Measurements from ENCODE around the gene TOGARAM2.

The TOGARAM2 gene

DNA sequence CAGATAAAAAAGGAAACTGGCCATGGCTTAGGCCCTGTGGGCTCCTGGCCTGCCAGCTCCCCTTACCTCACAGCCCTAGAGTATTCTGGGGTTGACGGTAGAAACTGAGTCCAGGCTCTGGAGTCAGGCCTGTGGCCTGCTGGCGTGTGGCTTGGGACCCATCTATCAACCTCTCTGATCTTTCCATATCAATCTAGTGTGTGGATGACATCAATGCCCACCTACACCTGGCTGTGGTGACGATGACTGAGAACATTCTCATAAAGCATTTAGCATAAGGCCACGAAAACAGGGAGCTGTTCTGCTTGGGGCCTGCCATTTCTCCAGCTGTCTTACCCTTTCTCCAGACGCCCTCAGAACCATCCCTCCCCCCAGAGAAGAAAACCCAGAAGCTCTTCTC, 75.4 kb downstream of the TOGARAM2 start:
- DNase-seq: no peak

DNA sequence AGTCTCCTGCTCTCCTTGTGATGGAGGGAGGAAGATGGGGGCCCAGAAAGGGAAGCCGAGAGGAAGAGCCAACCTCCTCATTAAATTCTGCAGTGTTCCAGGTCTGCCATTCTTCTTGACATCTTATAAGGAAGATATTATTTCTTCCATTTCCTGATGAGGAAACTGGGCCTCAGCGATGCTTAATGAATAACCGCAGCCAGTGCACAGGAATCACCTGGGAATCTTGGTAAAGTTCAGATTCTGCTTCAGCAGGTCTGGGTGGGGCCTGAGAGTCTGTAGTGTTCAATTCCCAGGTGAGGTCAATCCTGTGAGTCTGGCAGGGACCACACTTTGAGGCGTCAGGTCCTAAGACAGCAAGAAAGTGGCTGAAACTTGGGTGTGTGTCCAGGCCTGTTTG, 75.9 kb downstream of the TOGARAM2 start:
- DNase-seq: no peak

DNA sequence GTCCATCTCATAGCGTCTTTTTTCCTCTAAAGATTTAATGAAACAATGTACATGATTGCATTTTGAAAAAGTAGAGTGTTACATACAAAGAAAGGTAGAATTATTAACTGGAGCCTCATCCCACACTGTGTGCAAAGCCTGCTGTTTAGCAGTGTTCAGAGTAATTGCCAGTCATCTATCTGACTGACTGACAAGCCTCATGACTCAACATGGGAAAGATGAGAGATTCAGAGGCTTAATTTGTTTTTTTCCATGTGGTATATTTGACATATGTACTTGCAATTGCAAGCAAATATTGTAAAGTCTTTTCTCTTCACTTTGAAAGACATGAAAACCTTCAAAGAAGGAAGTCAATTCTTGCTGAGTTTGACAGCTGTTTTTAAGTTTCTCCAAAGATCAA, 78.5 kb downstream of the TOGARAM2 start:
- DNase-seq: no peak

DNA sequence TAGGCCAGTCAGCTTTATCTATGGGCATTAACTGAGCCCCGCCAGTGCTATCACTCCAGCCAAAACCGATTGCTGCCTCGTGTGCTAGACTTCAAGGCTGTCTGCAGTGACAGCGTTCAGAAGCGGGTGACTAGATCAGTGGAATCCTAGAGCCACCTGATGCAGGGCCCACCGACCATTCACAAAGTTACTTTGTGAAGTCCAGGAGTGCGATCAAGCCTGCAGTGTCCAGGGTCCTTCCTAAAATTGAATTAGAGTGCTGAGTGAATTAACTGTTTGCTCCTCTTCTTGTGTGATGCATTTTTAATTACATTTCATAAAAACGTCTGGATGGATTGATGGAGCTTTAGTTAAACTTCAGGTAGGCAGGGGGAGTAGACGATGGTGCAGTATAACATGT, 79.3 kb downstream of the TOGARAM2 start:
- DNase-seq: no peak

DNA sequence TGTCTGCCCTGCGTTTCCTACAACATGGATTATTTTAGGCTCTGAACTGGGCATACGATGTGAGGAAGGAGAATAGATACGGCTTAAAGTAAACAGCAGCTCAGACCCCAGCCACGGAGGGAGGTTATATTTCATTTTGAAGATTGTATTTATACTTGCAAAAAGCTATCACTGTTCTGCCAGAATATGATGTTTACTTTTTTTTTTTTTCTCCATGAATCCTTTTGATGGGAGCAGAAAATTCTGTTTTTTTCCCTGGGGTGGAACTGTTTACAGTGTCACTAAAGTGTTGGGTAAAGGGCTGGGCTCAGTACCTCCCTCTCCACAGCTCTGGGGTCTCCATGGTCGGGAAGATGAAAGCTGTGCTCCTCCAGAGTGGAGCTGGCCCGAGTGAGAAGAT, 80.1 kb downstream of the TOGARAM2 start:
- no peak for DNase-seq

DNA sequence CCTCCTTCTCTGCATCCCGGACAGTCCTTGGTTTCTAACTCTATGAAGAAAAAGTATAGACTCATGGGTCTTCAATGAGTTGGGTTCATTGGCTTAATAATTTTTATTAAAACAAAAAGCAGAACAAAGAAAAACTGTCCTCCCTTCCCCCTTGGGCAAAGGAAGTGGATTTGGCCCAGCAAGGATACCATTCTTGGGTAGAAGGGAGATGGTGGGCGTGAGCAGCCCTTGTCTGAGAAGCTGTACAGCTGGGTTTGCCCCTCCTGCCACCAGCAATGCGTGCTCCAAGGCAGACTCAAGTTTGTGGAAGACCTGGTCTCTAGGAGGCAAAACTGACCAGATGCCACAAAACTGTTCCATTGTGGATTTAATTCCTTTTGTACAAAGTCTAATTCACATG, 80.5 kb downstream of the TOGARAM2 start:
- DNase-seq: no peak

DNA sequence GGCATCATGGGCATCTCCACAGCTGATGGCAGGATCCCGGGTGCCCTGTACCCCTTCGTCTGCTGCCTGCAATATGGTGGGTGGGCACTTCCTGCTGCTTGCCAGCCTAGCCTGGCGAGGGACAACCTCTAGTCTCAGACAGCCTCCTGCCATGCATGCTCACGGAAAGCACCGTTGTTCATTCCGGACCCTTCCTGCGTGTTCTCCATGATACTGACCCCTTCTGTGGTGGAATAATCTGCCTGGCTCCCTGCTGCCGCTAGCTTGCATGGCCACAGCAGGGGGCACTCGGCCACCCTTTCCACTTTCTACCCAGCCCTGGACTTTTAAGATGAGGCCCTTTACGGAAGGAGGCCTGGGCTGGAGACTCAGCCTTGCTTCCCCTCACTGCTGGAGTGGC, 81.3 kb downstream of the TOGARAM2 start:
- no peak for DNase-seq

DNA sequence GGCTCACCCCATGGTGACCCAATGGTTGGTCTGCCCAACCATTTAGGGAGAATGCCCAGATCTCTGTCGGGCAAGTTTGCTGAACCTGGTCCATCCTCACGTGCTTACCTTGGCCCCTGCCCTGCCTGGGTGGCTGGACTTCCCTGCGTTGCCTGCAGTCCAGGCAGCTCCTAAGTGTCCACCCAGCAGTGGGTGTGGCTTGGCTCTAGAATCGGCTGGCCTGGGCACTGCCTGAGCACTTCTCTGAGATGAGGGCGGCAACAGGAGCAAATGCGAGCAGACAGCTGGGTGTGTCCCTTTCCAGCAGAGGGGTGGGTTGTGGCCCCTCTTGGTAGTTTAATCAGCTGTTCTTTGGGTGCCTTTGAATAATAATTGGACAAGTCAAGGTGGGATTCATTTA, 82.0 kb downstream of the TOGARAM2 start:
- no peak for DNase-seq

DNA sequence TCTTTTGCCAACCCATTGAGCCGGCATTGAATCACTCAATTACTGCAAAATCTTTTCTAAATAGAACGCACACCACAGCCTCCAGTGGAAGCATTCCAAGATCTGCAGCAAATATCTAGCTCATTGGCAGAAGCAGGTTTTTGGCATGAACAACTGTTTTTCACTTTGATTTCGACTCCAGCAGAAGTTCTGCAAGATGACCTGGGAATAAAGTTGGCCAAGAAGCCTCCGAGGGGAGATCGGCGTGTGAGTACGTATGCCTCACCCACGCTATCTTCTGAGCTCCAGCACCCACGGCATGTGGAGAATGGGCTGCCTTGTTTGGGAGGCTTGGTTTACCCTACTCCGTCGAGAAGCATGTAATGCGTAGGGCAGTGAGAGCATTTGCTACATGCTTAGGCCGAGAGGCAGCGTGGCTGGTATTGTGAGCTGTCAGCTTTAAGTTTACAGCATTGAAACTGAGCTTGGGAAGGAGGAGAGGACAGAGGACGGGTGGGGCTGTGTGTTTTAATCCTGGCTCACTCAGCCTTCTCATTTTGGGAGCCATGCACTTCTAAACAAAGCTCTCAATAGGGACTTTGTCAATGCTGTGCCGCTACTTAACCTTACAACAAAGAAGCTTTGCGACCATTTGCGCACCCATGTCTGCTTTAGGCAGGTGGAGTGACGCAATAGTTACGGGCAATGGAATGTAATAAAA, 82.7 kb downstream of the TOGARAM2 start:
- no peak for DNase-seq

DNA sequence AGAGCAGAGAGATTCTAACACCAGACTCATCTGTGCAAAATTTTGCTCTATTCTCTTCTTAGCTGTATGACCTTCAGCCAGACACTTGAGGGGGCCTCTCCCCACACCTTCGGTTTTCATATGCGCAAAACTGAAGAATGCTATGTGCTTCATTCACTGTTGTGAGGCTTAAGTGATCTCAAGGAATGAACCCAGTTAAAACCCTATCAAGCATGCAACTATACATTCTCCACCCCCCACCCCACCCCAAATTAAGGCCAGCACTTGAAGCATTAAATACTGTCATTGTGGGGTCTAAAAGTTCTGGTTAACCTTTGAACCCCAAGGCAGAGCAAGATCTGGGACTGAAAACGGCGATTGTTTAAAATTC, 83.2 kb downstream of the TOGARAM2 start:
- DNase-seq: no peak

DNA sequence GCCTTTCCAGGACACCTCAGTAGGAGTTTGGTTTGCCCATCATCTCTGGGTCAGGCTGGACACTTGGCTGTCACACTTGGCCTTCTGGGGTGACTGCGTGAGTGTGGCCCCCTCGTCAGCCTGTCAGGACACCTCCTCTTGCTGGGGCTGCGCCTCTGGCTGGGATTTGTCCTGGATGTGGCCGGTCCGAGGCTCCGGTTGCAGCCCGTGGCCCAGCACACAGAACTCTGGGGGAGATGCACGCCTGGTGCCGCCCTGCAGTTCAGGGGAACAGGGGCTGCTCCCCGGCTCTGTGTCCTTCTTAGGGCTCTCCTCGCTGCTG, 83.6 kb downstream of the TOGARAM2 start:
- DNase-seq: no peak

DNA sequence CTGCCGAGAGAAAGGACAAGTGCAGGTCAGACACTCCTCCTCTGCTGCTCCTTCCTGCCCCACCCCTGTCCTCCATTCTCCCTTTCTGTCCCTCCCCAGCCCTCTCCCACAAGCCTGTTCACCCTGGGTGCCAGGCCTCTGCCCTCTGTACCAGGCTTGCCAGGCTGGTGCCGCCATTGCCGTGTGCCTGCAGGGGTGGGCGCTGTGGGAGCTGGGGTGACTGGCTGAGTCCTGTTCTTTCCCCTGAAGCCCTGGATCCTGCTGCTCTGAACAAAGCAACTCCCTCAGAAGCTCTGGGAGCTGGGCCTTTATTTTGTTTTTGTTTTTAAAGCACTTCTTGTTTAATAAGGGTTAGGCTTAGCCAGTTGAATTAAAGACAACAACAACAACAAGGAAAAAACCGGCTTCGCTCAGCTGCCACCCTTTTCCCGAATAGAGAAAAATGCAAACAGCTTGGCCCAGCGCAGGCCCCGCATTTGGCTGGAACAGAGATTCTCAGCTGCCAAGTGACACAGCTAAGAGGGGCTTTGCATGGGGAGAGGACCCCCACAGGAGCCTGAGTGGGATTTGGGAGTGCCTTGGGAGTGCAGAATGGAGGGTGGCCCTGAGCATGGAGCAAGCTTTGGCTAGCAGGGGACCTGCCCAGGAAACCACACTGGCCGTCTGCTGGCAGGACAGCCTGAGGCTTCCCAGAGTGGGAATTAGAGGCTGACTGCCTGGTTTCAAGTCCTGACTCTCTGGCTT, 84.1 kb downstream of the TOGARAM2 start:
- no peak for DNase-seq

DNA sequence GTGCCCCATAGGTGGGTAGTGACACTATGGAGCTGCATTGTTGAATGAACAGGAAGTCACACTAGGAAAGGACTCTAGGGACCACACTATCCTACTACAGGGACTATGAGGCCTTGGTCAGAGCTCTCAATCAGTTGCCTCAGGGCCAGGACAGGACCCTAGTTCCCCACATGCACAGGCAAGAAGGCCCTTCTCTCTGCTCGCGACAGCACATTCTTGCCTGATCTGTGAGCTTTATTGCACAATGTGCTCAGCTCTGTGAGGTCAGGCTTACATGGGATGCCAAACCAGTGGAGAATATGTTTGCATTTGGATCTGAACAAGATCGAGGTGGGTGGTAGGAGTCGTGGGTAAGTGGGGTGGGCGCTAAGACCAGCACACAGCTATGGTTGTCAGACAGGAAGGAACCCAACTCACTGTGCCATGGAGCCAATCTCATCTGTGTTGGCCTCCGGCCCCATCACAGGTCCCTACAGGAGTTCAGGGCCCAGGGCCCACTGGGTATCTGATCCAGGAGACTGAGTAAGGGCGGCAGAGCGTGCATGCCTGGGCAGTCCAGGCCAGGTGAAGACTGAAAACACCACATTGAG, 85.3 kb downstream of the TOGARAM2 start:
- DNase-seq: no peak

DNA sequence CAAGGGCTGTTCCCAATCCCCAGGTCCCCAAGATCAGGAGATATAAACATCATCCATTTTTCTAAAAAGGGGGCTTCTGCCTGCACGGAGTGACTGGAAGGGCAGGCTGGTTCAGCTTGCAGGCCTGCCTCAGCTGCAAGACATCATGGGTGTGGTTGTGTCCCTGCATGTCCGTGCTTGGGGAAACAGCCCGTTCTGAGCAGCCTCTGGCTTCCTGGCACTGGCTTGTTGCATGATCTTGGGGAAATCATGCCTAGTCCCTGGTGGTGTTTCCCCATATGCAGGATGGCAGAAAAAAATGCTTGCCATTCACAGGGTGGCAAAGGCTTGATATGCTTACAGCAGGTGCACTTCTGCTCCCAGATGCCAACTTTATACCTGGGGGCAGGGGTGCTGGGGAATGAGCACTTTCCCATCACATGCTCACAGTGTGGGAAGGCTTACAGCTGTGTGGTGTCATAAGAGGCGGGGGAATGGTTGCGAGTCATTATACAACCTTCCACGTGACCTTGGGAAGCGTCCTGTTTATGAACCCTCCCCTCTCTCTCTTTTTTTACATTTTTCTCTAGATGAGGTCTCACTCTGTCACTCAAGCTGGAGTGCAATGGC, 86.0 kb downstream of the TOGARAM2 start:
- DNase-seq: no peak

DNA sequence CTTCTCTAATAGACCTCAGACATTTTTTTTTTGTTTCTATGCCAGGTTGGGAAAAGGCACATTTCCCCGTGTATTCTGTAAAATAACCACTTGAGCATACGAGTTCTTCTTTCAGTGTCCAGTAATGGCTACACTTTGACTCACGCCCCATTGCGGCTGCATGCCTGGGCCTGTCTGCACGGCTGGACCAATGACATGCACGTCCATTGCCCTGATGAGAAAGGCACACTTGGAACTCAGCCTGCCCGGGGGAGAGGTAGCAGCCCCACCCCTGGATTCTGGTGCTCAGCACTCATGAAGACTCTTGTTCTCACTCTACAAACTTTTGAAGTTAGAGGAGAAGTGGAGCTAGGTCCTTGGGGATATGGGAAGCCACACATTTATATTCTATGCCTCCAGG, 87.4 kb downstream of the TOGARAM2 start:
- DNase-seq: peak in 1 of 2 experiments; percentile 2

DNA sequence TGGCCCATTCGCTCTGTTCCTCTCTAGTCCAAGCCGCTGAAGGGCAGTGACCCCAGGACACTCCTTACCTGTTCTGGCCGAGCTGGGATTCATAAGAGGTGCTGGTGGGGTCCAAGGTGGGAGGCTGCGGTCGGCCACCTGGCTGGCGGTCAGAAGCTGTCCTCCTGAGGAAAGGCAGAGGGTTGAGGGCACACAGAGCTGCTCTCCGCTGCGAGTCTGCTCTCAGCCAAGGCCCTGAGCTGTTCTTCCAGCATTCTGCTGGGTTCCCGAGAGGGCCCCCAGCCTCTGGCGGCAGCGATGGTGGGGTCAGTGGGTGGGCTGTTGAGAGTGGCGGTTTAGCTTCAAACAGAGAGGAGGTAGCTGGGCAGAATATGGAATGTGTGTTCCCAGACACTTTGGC, 89.4 kb downstream of the TOGARAM2 start:
- DNase-seq: peak in 1 of 2 experiments; percentile 9

DNA sequence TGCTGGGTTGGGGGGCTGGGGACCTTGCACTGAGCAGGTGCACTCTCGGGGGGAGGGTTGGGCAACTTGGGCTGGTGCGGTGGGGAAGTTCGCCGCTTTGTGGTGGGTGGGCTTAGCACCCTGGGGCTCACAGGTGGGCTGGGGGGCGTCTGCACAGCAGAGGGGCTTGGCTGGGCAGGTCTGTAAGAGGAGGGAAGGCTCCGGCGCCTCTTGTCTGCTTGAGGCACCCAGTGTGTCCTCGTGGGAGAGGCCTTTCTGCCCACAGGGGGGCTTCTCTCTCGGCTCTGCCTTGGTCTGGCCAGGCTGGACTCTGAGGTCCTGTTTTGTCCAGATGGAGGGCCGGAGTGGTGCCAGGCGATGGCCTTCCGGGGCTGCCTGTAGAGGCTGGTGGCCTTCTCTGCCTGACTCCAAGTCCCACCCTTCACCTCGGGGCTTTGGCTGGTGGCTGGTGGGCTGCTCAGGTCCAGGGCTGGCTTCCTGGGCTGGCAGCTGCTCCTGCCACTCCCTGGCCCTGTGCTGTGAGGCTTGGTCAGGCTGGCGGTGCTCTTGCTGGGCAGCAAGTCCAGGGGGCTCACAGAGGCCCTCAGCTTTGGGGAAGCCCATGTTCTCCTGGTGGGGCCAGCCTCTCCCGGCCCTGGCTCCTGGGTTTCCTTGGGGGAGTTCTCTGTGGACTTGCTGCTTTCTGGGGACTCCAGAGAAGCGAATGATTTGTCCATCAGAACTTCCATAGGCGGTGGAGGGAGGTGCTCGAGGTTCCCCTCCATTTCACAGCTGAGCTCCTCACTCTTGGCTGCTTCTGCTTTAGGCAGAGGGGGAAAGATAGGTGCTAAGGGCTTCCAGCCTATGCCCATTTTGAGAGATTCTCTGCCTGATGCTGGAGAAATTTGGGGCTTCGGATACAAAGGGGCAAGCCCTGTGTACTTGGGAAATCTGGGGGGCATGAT, 90.2 kb downstream of the TOGARAM2 start:
- DNase-seq: peak in 1 of 2 experiments; percentile 5

DNA sequence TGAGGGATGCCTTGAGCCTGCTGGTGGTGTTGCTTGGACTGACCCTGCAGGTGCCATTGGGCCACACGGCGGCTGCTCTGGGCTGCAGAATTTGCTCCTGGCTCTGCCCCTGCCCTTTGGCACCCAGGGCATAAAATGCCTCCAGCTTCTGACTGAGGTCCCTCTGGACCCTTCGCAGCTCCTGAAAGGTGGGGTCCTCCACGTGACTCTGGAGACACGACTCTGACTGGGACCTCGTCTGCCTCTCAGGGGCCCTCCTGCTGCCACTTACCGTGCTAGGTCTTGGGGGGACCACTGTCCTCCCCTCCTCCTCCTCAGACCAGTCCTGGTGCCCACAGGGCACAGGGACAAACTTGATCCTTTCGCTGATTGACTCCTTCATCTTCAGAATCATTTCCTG, 91.2 kb downstream of the TOGARAM2 start:
- no peak for DNase-seq

DNA sequence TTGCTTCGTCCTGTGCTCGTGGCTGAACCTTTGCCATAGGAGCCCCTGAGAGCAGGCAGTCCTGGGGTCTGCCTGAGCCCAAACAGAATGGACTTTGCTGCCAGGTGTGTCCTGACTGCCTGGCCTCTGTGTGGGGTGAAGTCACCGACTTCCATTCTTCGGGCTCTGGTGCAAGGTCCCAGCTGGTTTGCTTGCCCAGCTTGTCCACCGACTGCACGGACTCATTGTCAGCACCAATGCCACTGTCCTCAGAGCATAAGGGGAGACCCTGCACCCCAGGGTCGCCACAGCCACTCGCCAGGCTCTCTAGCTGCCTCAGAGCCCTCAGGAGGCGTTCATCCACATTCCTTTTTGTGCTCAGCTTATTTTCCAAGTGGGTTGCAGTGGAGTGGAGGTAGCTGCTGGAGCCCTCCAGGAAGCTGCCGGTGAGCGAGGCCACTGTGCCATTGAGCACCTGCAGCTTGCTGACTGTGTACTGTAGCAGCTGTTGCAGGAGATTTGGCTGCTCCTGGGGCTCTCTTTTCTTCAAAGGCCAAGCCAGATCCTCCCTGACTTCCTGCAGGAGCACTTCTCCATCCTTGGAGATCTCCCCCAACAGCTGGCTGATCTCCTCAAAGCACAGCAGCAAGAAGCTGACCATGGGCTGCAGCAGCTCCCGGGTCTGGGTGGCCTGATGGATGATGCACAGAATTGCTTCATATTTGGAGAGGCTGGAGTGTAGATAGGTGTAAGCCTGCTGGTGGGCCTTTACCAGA, 92.0 kb downstream of the TOGARAM2 start:
- DNase-seq: no peak

DNA sequence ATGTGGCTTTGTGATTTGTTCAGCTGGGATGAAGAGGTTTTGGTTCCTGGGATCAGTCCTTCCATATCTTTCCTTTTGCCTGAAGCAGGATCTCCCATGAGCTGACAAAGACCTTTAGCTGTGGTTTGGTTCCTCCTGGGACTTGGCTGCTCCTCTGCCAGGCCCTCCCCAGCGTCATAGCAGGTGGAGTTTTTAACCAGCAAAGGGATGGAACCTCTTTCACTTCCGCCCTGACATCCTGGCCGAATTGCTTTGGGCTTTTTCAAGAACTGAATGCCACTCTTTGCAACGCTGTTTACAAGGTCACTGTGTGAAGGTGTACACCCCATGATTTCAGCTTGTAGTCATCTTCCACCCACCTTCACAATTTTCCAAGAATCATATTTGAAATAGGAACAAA, 92.8 kb downstream of the TOGARAM2 start:
- DNase-seq: peak in 1 of 2 experiments; percentile 2

DNA sequence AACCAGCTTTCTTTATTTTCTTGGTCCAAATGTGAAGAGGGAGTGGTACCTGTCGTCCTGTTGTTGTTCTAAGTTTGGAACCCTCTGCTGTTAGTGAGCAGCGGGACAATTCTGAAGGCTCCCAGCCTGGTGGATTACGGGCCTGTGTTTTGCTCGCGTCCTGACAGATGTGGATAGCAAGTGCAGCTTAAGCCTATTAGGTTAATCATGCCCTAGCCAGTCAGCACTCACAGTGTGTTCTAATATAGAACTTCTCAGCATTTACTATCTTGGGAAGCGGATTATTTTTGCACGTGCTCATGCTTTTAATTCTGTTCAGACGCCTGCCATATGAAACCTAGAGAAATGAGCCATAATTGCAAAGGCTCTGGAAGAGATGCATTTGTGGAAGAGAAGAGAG, 93.3 kb downstream of the TOGARAM2 start, which contains the start of gene PCARE:
Gene PCARE, minus strand, starts transcription at position 113 of the 400 bp plus-strand sequence. CDS start 262 bp downstream, outside the sequence.
- DNase-seq: no peak
